Kidney epithelial cell (primary cell): Measurements from ENCODE around the gene TPRG1. TPM values are rescaled to one million over a fixed set of nuclear protein-coding genes. Genes with fewer than 3 reads are reported as not detected.

Source experiments
- DNase-seq: peaks from one replicate; pipeline ENCODE4 v3.0.0-alpha.2; 2010; ENCODE audit warnings: low read depth
- H3K27me3 ChIP-seq: 2 replicates; pipeline ENCODE4 v1.6.0; 2011; ENCODE audit warnings: low read length; ENCODE audit not compliant: control insufficient read depth, insufficient read depth
- H3K36me3 ChIP-seq: 2 replicates; pipeline ENCODE4 v1.5.1; 2011; ENCODE audit warnings: low read length; ENCODE audit not compliant: control insufficient read depth, insufficient read depth
- H3K4me3 ChIP-seq: 2 replicates; pipeline ENCODE4 v1.5.1; 2011; ENCODE audit warnings: low read depth, mild to moderate bottlenecking, control low read depth, low read length
- CTCF ChIP-seq: IDR thresholded peaks from 2 replicates; pipeline ENCODE4 v1.5.1; 2011; ENCODE audit warnings: mild to moderate bottlenecking, moderate library complexity, low read length, control low read depth, inconsistent platforms; ENCODE audit not compliant: insufficient read depth, poor library complexity, severe bottlenecking
- total RNA-seq: library from RNA; depleted of rRNA; stranded (reverse); fragments of >200 nt; gene quantifications from 2 replicates; pipeline ENCODE4 v1.2.3, GENCODE V29; 2015

TPRG1 gene
- total RNA-seq, 1 donor from 2014 or later, result 1.4 TPM

GRCh38 chr3:189222927-189223636, 51.3 kb downstream of the TPRG1 start:
- no peaks in the 10 kb centered on the region for H3K36me3 ChIP-seq
- no peak for TF ChIP-seq CTCF
- no peak for DNase-seq
- no peak overlapping the region for H3K4me3 ChIP-seq
- H3K27me3 ChIP-seq, result no peaks in the 10 kb centered on the region

- TF ChIP-seq CTCF, result no peak
- H3K4me3 ChIP-seq, result no peak overlapping the region
- DNase-seq, result no peak
- H3K27me3 ChIP-seq, result no peaks in the 10 kb centered on the region
- no peaks in the 10 kb centered on the region for H3K36me3 ChIP-seq
These were observed 53.7 kb downstream of the TPRG1 start for GRCh38 chr3:189225431-189225830.

GRCh38 chr3:189227249-189227648, 55.5 kb downstream of the TPRG1 start:
- no peak for TF ChIP-seq CTCF

GRCh38 chr3:189229196-189229828, 57.5 kb downstream of the TPRG1 start:
- no peaks in the 10 kb centered on the region for H3K27me3 ChIP-seq
- no peak overlapping the region for H3K4me3 ChIP-seq
- TF ChIP-seq CTCF, result no peak
- DNase-seq, result no peak
- H3K36me3 ChIP-seq, result no peaks in the 10 kb centered on the region

More at GRCh38 chr3:189227249-189227648, 55.5 kb downstream of the TPRG1 start:
- no peak overlapping the region for H3K4me3 ChIP-seq
- H3K36me3 ChIP-seq, result no peaks in the 10 kb centered on the region
- no peak for DNase-seq
- no peaks in the 10 kb centered on the region for H3K27me3 ChIP-seq

- no peak for DNase-seq
- H3K36me3 ChIP-seq, result no peaks in the 10 kb centered on the region
- H3K4me3 ChIP-seq, result no peak overlapping the region
- no peaks in the 10 kb centered on the region for H3K27me3 ChIP-seq
- no peak for TF ChIP-seq CTCF
These were observed 61.0 kb downstream of the TPRG1 start for GRCh38 chr3:189232790-189233189.
